ENCODE measurements around the gene NRXN3.

The NRXN3 gene

DNA sequence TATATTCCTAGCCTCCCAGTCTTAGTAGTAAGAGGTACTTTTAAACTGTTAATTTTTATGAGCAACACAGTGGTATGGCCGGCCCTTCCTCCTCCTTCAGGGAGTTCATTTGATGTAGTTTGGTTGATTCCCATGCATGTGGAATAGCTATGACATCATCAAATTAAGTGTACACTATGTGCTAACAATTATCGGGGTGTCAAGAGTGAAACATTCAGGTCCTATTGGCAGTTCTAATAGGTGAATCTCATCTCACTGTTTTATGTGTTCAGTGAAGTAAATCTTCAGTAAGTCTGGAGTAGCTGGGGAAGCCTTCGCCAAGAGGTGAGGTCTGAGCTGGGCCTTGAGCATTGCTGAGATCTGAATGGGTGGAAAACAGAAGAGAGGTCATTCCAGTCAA, 1384.6 kb downstream of the NRXN3 start:
- TF ChIP-seq CTCF (IDR thresholded peaks at IDR 0.05; ENCODE audit: borderline replicate concordance, insufficient read depth, low read depth, low read length): no peak
- H3K4me3 ChIP-seq (ENCODE audit: low read depth, low read length): no peak overlapping the region

- no peak overlapping the region for H3K4me3 ChIP-seq (ENCODE audit: low read depth, low read length)
- no peak for TF ChIP-seq CTCF (IDR thresholded peaks at IDR 0.05; ENCODE audit: borderline replicate concordance, insufficient read depth, low read depth, low read length)
These were observed 1385.3 kb downstream of the NRXN3 start for GRCh38 chr14:79555429-79555828.

GRCh38 chr14:79557309-79557708, 1387.1 kb downstream of the NRXN3 start:
- no peak for TF ChIP-seq CTCF (IDR thresholded peaks at IDR 0.05; ENCODE audit: borderline replicate concordance, insufficient read depth, low read depth, low read length)

DNA sequence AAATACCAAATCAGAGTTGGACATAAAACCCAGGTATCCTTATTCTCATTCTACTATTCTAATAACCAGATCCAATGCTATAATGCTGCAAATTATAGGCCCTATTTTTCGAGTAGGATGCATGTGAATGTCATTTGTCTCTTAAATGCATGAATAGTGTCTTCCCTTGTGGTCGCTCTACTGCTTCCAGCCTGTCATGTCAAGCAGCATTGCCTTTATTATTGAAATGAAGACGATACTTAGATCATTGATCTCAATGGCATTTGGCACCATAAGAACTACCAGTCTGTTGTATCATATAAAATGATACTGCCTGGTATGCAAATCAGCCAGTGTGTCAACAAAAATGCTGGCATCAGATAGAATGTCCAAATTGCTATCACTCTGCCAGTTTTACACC, 1392.0 kb downstream of the NRXN3 start:
- no peak overlapping the region for H3K4me3 ChIP-seq (ENCODE audit: low read depth, low read length)
- no peak for TF ChIP-seq CTCF (IDR thresholded peaks at IDR 0.05; ENCODE audit: borderline replicate concordance, insufficient read depth, low read depth, low read length)

More at GRCh38 chr14:79557309-79557708, 1387.1 kb downstream of the NRXN3 start:
- H3K4me3 ChIP-seq (ENCODE audit: low read depth, low read length): no peak overlapping the region

DNA sequence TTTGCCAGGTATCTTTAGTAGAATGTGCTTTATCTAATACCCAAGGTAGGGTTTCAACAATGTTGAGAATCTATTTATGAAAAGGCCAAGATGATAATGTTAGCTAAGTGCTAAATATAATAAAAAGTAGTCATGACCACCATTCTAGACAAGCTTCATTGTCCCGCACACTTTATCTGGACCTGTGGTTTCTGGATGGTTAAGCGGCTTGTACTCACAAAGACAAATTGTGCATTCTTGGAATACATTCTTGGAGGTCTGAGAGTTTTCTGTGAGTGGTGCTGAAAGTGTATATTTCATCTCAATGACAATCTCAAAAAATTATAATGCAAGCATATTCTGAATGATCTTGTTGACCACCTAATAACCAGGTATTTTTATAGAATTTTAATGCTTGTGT, 1394.2 kb downstream of the NRXN3 start:
- H3K4me3 ChIP-seq (ENCODE audit: low read depth, low read length): no peak overlapping the region
- TF ChIP-seq CTCF (IDR thresholded peaks at IDR 0.05; ENCODE audit: borderline replicate concordance, insufficient read depth, low read depth, low read length): no peak

DNA sequence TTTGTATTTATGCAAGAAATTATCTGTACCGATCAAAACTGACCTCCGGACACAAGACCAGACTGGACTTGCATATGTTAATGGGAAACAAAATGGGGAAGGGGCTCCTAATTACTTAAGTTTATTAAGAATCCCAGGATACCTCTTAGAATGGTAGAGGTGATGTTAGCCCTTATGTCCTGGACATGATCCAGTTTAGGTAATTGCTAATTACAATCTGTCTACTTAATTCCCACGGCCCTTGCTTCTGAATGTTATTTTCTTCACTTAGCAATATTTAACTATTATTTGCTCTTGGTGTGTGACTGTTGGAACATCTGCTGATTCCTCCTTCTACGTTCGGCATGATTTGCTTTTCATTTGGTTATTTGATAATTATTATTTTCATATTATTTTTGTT, 1397.1 kb downstream of the NRXN3 start:
- TF ChIP-seq CTCF (IDR thresholded peaks at IDR 0.05; ENCODE audit: borderline replicate concordance, insufficient read depth, low read depth, low read length): no peak
- no peak overlapping the region for H3K4me3 ChIP-seq (ENCODE audit: low read depth, low read length)

DNA sequence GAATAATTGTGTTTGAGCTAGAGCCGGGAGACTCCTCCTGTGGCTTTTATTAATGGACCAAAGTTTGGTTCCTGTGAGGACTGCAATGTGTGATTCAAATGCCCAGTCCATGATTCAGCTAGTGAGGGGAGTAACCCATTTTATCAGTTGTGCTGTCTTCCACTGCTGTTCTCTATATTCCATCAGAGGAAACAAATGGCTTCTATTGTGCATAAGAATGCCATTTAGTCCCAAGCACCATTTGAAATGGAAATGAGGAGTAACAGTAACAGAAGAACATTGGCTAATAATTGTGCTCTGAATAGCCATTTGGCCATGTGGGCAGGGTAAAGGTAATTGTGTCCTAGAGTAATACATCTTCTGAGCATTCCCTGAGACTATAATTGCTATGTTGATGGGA, 1398.4 kb downstream of the NRXN3 start:
- H3K4me3 ChIP-seq (ENCODE audit: low read depth, low read length): no peak overlapping the region
- TF ChIP-seq CTCF (IDR thresholded peaks at IDR 0.05; ENCODE audit: borderline replicate concordance, insufficient read depth, low read depth, low read length): no peak
